IPS-NIHi11 (cell line): ENCODE results near the gene G2E3.
A peak's percentile ranks its signal among the peaks of the same experiment; 100 is the strongest.
"Not testable (repeated sequence)": the region's sequence is repeated elsewhere in the genome, so short reads cannot be mapped to it uniquely, and the experiment has no call there.

Experiments
- DNase-seq: peaks from one replicate; pipeline ENCODE4 v3.0.0; 2012; ENCODE audit warnings: mixed read lengths, low spot score

G2E3 gene

GRCh38 chr14:30558675-30559555 is at the start of gene G2E3:
Gene G2E3, plus strand, starts transcription at chr14:30559158. Its CDS starts 21,922 bp downstream, at chr14:30581080.
- DNase-seq: peak; percentile 91

- no peak for DNase-seq
Observed at GRCh38 chr14:30517737-30518136, 41.2 kb upstream of the G2E3 start.

DNA sequence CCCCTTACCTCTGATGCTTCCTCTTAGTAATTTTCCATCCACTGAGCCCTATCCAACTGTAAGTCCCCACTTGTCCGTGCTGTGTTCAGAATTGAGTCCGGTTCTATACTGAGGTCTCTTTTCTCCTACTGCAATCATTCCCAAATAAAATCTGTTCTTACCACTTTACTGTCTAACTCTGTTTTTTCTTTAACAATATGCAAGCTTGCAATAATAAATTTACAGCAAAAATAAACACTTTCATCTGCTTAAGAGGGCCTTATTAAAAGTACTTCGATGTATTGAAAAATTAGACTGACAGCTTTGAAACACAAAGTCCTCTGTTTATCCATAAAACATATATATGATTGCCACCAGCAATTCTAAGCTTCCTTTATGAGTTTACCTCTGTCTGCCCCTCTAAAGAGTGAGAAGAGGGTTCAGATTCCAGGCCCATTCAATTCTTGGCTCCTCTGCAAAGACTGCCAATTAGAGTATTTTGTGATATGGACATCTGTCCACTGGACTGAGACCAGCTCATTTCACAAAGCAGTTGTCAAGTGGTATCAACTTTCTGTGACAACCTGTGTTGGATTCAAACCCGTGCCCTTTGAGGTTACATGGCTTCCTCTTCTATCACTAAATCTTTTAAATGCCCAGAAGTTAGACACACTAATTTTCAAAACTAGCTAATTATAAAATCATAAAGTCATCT is 39.9 kb upstream of the G2E3 start:
- DNase-seq: no peak

GRCh38 chr14:30519961-30520360 is 39.0 kb upstream of the G2E3 start:
- DNase-seq: no peak

- no peak for DNase-seq
Observed at GRCh38 chr14:30520536-30520935, 38.4 kb upstream of the G2E3 start.

- DNase-seq: peak; percentile 26
Observed at GRCh38 chr14:30521899-30522736, 36.8 kb upstream of the G2E3 start.

DNA sequence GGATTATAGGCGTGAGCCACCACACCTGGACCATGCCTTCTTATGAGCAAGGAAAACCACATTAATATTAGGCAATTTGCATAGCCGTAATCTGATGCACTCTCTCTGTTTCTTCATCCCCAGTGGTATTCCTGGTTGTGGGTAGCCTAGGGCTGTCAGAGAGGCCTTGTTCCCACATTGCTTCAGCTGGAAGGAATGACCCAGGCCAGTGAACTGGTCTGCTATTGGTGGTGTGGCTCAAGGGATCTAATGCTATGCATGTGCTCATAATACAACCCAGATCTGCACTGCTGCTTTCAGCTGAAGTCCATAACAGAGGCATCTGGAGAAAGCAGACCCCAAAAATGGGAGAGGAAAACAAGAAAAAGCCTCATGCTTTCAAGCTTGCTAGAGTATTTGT is 33.1 kb upstream of the G2E3 start:
- no peak for DNase-seq

GRCh38 chr14:30527196-30527595 is 31.8 kb upstream of the G2E3 start:
- no peak for DNase-seq

GRCh38 chr14:30528119-30528518 is 30.8 kb upstream of the G2E3 start:
- DNase-seq: peak; percentile 21

GRCh38 chr14:30528778-30529642 is 29.9 kb upstream of the G2E3 start:
- DNase-seq: peak; percentile 12

DNA sequence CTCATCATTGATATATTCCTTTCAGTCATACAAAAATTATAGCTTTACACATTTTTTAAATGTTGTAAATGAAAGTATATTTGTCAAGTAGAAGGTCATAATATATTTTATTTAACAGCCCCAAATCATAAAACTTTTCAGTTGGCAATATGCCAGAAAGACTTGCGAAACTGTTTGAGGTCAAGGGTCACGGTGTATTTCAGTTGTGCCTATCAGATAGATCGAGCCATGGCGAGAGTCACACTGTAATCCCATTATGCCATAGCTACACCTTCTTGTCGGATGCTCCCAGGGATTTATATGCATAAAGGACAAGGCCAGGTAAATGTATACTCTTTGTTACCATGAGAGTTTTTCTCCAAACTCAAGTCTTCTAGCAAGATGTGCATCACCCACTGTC is 26.7 kb upstream of the G2E3 start:
- DNase-seq: no peak

DNA sequence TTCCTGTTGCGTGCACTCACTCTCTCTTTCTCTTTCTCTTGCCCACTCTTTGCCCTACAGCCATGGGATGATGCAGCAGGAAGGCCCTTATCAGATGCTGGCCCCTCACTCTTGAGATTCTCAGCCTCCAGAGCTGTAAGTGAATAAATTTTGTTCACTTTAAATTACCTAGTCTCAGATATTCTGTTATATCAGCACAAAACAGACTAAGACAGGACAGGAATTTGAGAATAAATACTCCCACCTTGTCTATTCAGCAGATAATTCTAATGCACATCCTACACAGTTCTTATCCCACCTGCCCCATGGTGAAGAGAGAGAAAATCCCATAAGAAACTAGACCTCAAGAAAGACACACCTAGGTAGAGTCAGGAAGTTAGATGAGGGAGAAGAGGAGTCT is 25.8 kb upstream of the G2E3 start:
- no peak for DNase-seq

DNA sequence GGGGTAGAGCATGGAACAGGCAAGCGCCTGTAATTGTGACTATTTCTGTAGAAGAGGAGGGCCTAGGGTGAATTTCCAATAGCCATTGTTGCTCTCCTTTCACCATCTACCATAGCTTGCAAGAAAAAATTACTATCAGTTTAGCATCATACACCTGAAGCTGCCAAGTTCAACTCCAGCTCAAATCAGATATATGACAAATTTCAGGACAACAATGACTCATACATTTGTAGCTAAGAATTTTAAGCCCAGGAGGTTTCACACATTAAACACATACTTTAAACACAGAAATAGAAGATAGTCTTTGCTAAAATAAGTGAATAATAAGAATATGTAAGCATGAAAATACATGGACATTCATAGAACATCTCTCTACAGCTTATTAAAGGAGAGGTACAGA is 17.6 kb upstream of the G2E3 start:
- DNase-seq: no peak

DNA sequence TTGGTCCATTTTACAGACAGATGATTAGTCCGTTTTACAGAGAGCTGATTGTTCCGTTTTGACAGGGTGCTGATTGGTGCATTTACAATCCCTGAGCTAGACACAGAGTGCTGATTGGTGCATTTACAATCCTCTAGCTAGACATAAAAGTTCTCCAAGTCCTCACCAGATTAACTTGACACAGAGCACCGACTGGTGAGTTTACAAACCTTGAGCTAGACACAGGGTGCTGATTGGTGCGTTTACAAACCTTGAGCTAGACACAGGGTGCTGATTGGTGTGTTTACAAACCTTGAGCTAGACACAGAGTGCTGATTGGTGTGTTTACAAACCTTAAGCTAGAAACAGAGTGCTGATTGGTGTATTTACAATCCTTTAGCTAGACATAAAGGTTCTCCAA is 12.2 kb upstream of the G2E3 start:
- DNase-seq: not testable (repeated sequence)

GRCh38 chr14:30547388-30548048 is 11.4 kb upstream of the G2E3 start:
- DNase-seq: no peak

DNA sequence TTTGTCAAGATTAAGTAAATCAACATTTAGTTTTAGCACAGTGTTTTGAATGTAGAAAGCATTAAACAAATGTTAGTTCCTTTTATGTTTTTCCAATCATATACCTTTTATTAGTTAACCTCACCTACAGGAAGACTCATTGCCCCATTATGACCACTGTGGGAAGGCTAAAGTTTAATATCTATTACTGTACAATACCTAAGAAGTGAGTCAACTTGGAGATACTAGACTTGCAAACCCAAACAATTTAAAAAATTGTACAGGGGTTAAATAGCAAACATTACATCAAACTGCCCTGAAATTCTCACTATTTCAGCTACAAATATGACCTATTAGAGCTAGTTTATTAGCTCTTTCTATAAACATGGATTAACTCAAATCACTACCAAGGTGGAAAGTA is 8.6 kb upstream of the G2E3 start:
- no peak for DNase-seq

DNA sequence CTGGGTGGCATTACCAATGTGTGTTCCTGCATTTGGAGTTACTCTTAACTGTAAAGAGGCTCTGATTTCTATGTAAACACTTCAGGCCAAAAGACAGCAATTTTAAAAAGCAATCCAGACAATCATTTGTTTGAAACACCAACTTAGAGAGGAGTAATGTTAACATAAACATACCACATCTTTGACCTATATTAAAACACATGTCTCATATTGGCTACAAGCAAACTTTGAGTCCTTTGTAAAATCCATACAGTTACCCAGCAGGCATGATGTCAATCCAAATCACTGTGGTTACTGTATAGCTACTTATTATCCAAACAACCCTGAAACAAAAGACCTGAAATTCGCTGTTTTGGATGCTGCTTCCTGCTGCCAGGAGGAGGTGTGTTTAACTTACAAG is 7.5 kb upstream of the G2E3 start:
- DNase-seq: no peak

GRCh38 chr14:30553311-30553989 is 5.5 kb upstream of the G2E3 start:
- no peak for DNase-seq

GRCh38 chr14:30558362-30558674 is 640 bp upstream of the G2E3 start:
- DNase-seq: no peak

DNA sequence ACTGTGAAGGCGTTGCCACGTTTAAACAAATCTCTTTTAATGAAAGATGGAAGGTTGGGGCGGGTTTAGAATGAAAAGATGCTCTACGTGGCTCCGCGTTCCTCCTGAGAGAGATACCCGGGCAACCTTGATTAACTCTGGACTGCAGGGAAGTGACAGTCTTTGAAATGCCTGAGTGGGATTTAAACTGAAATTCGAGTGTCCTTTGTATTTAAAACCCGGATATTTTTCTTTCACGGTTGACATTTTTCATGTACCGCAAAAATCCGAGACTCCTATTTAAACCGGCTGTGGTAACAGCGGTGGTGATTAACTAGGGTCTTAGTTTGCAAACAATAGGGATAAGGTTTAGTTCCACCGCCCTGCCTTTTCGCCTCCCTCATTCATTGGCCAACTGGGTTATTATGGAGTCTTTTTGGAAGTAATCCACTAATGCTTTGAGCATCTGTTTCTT is 707 bp downstream of the G2E3 start:
- DNase-seq: peak; percentile 25
